Adipose tissue (tissue), 3 donors: Measurements from ENCODE around the gene FKBP1C. TPM values are rescaled to one million over a fixed set of nuclear protein-coding genes. Genes with fewer than 3 reads are reported as not detected.

Source experiments
- H3K27ac ChIP-seq: one replicate; pipeline ENCODE4 v1.5.1; 2013; ENCODE audit warnings: low read depth, low read length
- WGBS, 3 donors: extraction: QIAGEN DNeasy Blood & Tissue Kit; methylation state at CpG; one replicate each; pipeline ENCODE4 v1.1.7; 2013; 5-methylcytosine and 5-hydroxymethylcytosine counted together
- polyA plus RNA-seq, 3 donors: library from polyadenylated mRNA; stranded (reverse); fragments of 200-250 nt; gene quantifications; one replicate each; pipeline ENCODE4 v1.2.3, GENCODE V29; 2013
- donor health status: healthy with polysubstance abuse.
- donor health status: Bipolar disorder and iron deficiency.
- donor health status: healthy.

Gene FKBP1C
- polyA plus RNA-seq, 3 donors = 0.34 to 2.8 (median 0.56) TPM

GRCh38 chr6:63249875-63250482, 38.7 kb downstream of the FKBP1C start:
- H3K27ac ChIP-seq = no peak overlapping the region
- WGBS, 3 donors = 73 to 87% (median 87%) methylated on average over 3 of the region's 3 CpGs

GRCh38 chr6:63259153-63259552, 47.9 kb downstream of the FKBP1C start:
- no peak overlapping the region for H3K27ac ChIP-seq

- 62 to 82% (median 71%) methylated on average over 3 of the region's 3 CpGs for WGBS, 3 donors
- H3K27ac ChIP-seq = no peak overlapping the region
Measured at GRCh38 chr6:63261820-63262219, 50.6 kb downstream of the FKBP1C start.

Other genes starting within 250 kb of the FKBP1C start
- under 1 TPM in 1 of 3 donors, not detected in 2; 0.01 TPM for gene LGSN, start 108.5 kb downstream of the FKBP1C start, polyA plus RNA-seq